Panc1 (cell line): ENCODE data around the gene WDR77.

ENCODE experiments used
- CTCF ChIP-seq: fragments of 450-650 bp; IDR thresholded peaks from 2 replicates; pipeline ENCODE4 v1.5.1; 2017; ENCODE audit warnings: mild to moderate bottlenecking
- POLR2AphosphoS5 ChIP-seq: IDR thresholded peaks from 2 replicates; pipeline ENCODE4 v1.6.1; 2012; ENCODE audit warnings: mild to moderate bottlenecking, low read depth, low read length, moderate library complexity

GRCh38 chr1:111474106-111474505 lies 25.1 kb upstream of the WDR77 start:
- no peak for TF ChIP-seq CTCF
- no peak for TF ChIP-seq POLR2AphosphoS5
